ENCODE measurements around the gene ZNRF1. TPM values are rescaled to one million over a fixed set of nuclear protein-coding genes. Genes with fewer than 3 reads are reported as not detected.

The ZNRF1 gene
- total and polyA plus RNA-seq, 2 of the 13 experiments (the other 11 are each of a cell fraction or from before 2014, with no cell fraction given) = 43.9 to 58.7 TPM

DNA sequence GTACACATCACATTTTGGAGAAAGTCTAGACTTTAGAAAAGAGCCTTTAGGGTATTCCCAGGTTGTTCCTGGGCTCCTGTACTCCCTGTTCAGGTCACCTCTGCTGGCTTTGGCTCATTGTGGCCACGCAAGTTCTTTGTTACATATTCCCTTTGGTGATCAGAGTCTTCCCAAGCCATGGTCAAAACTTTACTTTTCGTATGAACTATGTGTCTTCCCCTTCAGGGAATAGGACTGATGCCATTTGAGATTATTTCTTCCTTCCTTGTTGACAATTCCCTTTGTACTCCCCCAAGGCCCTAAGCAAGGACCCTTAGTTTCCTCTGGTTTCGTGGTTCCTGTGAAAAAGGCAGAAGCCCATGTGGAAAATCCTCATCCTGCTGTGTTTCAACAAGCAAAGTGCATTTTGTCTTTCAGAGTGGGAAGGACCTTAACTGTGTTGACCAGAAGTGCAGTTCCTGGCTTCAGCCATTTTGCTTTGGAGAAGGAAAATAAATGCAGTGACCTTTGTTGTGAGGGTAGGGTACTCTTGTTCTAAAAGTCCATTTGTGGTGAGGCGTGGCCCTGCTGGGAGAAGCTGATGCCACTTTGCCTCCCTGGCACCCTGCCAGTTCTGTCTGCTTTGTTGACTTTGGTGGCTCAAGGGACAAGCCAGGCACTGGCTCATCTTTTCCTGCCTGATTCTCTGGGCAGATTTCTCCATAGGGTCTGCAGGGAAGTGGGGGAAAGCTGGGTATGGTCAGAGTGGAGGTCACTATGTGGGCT is 55.1 kb downstream of the ZNRF1 start (continued):
- TF ChIP-seq, protein P1, sequence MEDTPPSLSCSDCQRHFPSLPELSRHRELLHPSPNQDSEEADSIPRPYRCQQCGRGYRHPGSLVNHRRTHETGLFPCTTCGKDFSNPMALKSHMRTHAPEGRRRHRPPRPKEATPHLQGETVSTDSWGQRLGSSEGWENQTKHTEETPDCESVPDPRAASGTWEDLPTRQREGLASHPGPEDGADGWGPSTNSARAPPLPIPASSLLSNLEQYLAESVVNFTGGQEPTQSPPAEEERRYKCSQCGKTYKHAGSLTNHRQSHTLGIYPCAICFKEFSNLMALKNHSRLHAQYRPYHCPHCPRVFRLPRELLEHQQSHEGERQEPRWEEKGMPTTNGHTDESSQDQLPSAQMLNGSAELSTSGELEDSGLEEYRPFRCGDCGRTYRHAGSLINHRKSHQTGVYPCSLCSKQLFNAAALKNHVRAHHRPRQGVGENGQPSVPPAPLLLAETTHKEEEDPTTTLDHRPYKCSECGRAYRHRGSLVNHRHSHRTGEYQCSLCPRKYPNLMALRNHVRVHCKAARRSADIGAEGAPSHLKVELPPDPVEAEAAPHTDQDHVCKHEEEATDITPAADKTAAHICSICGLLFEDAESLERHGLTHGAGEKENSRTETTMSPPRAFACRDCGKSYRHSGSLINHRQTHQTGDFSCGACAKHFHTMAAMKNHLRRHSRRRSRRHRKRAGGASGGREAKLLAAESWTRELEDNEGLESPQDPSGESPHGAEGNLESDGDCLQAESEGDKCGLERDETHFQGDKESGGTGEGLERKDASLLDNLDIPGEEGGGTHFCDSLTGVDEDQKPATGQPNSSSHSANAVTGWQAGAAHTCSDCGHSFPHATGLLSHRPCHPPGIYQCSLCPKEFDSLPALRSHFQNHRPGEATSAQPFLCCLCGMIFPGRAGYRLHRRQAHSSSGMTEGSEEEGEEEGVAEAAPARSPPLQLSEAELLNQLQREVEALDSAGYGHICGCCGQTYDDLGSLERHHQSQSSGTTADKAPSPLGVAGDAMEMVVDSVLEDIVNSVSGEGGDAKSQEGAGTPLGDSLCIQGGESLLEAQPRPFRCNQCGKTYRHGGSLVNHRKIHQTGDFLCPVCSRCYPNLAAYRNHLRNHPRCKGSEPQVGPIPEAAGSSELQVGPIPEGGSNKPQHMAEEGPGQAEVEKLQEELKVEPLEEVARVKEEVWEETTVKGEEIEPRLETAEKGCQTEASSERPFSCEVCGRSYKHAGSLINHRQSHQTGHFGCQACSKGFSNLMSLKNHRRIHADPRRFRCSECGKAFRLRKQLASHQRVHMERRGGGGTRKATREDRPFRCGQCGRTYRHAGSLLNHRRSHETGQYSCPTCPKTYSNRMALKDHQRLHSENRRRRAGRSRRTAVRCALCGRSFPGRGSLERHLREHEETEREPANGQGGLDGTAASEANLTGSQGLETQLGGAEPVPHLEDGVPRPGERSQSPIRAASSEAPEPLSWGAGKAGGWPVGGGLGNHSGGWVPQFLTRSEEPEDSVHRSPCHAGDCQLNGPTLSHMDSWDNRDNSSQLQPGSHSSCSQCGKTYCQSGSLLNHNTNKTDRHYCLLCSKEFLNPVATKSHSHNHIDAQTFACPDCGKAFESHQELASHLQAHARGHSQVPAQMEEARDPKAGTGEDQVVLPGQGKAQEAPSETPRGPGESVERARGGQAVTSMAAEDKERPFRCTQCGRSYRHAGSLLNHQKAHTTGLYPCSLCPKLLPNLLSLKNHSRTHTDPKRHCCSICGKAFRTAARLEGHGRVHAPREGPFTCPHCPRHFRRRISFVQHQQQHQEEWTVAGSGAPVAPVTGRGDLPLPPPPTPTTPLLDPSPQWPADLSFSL (CRISPR knock-in tag; IDR thresholded peaks at IDR 0.05) = no peak
- TF ChIP-seq GPN1 (CRISPR knock-in tag; IDR thresholded peaks at IDR 0.05; ENCODE audit: borderline replicate concordance) = no peak
- TF ChIP-seq ZNF839 (CRISPR knock-in tag; IDR thresholded peaks at IDR 0.05; ENCODE audit: borderline replicate concordance) = no peak
- TF ChIP-seq, protein P2, sequence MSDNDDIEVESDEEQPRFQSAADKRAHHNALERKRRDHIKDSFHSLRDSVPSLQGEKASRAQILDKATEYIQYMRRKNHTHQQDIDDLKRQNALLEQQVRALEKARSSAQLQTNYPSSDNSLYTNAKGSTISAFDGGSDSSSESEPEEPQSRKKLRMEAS (IDR thresholded peaks at IDR 0.05) = no peak
- TF ChIP-seq KAT7 (CRISPR knock-in tag; IDR thresholded peaks at IDR 0.05; ENCODE audit: borderline replicate concordance) = no peak
- TF ChIP-seq SMAD3 (CRISPR knock-in tag; IDR thresholded peaks at IDR 0.05) = peak; percentile 34; the same call in 1 of the 2 replicates
- no peak for TF ChIP-seq KLF9 (CRISPR knock-in tag; IDR thresholded peaks at IDR 0.05; ENCODE audit: low read depth)
- TF ChIP-seq SUZ12 (IDR thresholded peaks at IDR 0.05; ENCODE audit: low read depth, low read length) = no peak
- TF ChIP-seq TRIM24 (CRISPR knock-in tag; IDR thresholded peaks at IDR 0.05) = no peak
- TF ChIP-seq PAF1 (CRISPR knock-in tag; IDR thresholded peaks at IDR 0.05) = no peak
- TF ChIP-seq HDAC2 (CRISPR knock-in tag; IDR thresholded peaks at IDR 0.05) = peak; percentile 85
- no peak for TF ChIP-seq SETDB1 (CRISPR knock-in tag; IDR thresholded peaks at IDR 0.05; ENCODE audit: borderline replicate concordance)
- TF ChIP-seq, protein P3, sequence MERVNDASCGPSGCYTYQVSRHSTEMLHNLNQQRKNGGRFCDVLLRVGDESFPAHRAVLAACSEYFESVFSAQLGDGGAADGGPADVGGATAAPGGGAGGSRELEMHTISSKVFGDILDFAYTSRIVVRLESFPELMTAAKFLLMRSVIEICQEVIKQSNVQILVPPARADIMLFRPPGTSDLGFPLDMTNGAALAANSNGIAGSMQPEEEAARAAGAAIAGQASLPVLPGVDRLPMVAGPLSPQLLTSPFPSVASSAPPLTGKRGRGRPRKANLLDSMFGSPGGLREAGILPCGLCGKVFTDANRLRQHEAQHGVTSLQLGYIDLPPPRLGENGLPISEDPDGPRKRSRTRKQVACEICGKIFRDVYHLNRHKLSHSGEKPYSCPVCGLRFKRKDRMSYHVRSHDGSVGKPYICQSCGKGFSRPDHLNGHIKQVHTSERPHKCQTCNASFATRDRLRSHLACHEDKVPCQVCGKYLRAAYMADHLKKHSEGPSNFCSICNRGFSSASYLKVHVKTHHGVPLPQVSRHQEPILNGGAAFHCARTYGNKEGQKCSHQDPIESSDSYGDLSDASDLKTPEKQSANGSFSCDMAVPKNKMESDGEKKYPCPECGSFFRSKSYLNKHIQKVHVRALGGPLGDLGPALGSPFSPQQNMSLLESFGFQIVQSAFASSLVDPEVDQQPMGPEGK (CRISPR knock-in tag; IDR thresholded peaks at IDR 0.05) = no peak
- no peak for TF ChIP-seq ZBTB46 (CRISPR knock-in tag; IDR thresholded peaks at IDR 0.05; ENCODE audit: borderline replicate concordance)
- no peak for TF ChIP-seq ZZZ3 (CRISPR knock-in tag; IDR thresholded peaks at IDR 0.05; ENCODE audit: borderline replicate concordance)
- TF ChIP-seq MEF2D (CRISPR knock-in tag; IDR thresholded peaks at IDR 0.05) = peak; percentile 72; the same call in 1 of the 2 replicates
- no peak for TF ChIP-seq JARID2 (CRISPR knock-in tag; IDR thresholded peaks at IDR 0.05; ENCODE audit: insufficient replicate concordance)

Measured in HepG2 (cell line).